GM19238 (cell line): ENCODE results near the gene ZFYVE21.

Experiments
- DNase-seq: peaks from one replicate; pipeline ENCODE4 v3.0.0; 2011; ENCODE audit warnings: low spot score; ENCODE audit not compliant: insufficient read length

The ZFYVE21 gene

DNA sequence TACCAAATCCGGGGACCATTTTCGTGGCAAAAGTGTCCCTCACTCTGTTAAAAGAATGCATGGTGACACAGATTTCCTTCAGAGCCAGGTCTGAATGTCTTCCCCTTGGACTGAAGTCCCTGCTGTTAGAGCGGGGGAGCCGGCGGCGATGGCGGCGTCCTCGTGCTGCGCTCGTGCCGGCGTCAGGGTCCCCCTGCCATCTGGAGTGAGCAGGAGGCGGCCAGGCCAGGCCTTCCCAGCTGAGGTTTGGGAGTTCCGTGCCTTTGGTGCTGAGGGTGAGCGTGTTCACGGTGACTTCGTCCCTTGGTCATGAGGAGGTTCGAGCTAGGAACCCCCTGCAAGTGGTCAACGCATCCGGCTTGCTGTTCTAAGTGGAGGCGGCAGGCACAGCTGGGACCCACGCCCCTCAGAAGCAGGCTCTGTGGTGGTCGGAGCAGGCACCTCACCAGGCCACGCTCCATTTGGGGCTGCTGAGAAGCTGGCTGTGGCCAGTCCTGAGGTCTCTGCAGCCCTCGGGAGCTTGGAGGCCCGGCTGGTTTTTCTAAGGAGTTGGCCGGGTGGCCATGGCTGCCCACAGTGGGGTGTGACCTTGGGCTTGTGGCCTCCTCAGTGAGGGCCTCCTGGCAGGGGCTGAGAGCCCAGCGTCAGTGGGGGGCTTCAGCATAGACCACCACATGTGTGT, 9.5 kb downstream of the ZFYVE21 start:
- DNase-seq, result no peak

DNA sequence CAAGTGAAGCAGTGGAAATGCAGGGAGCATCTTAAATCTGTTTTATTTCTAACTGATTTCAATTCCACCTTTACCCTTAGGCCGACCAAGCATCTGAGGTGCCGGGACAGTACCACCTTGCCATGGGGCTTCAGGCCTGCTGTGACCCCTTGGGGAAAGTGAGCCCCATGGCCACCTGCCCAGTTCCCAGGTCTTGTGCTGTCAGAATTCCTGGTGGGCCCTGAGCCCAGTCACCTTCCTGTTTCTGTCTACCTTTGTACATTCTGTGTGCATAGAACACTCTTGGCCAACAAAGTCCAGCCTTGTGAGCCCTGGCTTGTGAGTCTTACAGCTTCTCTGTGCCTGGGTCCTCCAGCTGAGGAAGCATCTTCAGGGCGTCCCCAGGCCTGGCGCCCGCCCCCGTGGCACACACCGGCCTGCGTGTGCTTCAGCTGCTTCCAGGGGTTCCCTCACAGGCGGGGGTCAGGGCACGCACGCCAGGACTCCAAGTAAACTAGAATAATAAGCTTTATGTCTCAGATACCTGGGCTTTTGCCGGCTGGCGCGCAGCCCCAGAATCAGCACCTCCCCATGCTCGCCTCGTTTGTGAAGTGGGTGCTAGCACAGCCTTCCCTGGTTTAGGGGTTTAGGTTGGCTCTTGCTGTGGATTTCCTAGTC, 10.3 kb downstream of the ZFYVE21 start:
- DNase-seq, result no peak

DNA sequence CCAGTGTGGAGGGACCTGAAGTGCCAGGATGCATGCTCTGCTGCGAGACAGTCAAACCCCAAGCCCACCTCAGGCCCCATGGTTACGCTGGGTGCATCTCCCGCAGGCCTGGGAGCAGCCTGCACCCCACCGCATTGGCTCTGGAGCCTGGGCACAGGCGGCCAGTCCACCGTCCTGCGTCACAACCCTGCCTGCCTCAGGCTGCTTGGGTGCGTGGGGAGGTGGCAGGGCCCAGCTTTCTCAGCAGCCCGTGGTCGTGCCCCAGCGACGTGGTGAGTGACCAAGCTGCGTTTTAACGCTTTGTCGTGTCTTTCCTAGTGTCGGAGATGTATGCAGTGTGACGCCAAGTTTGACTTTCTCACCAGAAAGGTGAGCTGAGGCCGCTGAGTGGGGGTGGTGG, 10.9 kb downstream of the ZFYVE21 start:
- no peak for DNase-seq

DNA sequence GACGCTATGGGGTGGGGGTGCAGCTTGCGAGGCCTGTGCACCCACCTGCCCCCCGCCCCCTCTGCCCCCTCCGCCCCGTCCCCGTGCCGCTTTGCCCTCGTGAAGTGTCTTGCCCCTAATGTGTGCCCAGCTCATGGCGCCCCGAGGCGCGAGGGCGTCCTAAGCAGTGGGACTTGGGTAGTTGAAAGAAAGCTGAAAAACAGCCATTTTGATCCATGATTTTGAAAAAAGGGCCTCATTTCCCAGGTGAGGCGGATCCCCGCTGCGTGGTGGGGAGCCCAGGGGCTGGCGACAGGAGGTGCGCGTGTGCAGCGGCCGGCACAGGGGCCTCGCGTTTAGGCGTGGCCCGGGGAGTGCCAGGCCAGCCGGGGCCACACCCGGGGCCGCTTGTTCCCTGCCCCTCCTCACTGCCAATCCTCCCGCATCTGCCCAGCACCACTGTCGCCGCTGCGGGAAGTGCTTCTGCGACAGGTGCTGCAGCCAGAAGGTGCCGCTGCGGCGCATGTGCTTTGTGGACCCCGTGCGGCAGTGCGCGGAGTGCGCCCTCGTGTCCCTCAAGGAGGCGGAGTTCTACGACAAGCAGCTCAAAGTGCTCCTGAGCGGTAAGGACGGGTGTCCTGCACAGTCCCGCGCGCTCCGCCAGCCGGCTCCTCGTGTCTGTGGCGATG, 11.8 kb downstream of the ZFYVE21 start:
- DNase-seq, result no peak

DNA sequence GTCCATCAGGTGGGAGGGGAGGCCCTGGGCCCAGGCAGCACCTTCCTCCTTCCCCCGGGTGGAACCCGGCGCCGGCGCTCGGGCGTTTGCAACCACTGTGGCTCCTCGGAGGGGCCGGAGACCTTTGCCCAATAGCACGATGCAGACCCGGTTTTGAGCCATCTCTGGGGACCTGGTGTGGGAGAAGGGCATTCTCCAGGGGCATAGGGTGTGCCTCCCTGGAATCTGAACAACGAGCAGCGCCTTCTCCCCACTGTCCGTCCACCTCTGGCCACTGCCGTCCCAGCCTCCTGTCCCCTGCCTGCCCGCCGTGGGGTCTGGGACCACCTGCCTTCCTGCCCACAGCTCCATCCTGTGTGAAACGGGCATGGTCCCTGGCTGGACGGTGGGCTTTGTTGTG, 12.5 kb downstream of the ZFYVE21 start:
- DNase-seq, result no peak

DNA sequence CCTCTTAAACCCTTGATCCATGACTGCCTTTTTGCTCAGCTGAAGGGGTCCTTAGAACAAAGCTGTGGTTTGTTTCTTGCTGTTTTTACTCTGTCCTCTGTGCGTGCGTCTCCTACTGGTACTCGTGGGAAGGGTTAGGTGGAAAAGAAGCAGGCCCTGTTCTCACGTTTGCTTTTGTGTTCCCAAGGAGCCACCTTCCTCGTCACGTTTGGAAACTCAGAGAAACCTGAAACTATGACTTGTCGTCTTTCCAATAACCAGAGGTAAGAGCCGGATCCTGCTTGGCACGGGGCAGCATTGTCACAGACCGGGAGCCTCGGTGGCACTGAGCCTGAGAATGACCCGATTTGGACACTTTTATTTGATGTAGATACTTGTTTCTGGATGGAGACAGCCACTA, 13.1 kb downstream of the ZFYVE21 start:
- DNase-seq, result no peak

DNA sequence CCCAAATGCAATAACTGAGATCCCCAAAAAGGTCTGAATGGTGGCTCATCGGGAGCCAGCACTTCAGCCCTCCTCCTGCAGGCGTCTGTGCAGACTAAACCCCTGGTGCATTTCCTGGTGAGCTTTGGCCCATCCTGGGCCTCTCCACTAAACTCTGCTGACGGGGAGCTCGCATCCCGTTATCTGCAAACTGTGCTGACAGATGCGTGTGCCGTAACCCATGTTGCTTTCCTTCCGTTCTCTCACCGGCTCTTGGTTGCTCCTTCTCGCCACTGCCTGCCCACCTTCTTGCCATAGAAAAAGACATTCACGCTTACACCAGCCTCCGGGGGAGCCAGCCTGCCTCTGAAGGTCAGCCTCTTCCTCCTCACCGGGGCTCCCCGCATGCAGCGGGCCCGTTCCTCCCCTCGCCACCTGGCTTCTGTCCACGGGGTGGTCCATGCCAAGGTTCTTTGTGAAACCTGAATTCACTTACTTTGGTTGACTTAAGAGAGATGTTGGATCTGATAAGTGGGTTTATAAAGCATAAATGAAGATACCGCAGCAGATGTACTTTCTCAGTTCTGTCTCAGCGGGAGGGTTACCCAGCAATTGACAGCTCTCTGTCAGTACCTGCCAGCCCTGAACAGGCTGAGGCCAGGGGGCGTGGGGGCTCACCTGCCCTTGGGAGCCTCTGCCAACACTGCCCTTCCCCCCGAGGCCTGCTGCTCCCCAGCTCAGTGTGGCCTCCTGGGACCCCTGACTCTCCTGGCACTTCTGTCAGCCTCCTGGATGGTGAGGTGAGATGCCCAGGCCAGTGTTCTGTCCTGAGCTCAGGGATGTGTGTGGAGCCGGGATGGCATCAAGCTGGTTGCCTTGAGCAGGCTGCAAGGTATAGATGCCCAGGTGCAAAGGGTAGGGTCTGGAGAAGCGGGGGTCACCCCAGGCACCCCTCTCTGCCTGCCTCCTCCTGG, 14.2 kb downstream of the ZFYVE21 start:
- DNase-seq, result no peak

DNA sequence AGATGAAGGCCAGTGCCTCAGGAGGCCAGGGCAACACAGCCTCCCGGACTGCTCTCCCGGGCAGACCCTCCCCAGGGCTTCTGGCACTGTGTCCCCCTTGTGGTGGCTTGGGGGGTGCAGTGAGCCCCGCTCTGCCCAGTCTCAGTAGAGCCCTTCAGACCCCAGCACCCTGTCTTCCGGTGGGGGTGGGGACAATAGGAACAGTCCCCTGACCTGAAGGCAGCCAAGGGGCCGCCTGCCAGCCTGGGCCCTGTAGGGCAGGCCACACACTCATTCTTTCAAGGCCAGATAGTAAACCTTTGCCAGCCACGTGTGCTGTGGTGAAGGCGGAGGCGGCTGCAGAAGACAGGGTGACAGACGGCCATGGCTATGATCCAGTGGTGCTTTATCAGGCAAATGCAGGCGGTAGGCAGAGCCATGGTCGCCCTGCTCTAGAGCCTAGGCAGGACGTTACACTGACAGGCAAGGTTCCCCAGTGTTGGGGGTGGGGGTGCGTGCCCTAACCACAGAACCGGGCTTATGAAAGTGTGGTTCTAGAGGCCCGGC, 15.0 kb downstream of the ZFYVE21 start:
- DNase-seq, result no peak

DNA sequence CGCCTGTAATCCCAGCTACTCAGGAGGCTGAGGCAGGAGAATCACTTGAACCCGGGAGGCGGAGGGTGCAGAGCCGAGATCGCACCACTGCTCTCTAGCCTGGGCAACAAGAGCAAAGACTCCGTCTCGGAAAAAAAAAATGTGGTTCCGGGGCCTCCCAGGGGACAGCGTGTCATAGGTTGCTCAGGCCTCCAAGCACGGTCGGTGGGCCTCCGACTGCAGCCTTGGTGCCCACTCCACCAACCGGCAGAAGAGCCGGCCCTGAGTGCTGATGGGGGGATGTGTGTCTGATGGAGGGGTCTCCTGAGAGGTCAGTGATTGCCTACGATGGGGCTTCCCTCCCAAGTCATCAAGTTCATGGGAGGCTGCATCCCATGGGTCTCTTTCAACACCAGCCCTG, 15.9 kb downstream of the ZFYVE21 start:
- DNase-seq, result no peak

DNA sequence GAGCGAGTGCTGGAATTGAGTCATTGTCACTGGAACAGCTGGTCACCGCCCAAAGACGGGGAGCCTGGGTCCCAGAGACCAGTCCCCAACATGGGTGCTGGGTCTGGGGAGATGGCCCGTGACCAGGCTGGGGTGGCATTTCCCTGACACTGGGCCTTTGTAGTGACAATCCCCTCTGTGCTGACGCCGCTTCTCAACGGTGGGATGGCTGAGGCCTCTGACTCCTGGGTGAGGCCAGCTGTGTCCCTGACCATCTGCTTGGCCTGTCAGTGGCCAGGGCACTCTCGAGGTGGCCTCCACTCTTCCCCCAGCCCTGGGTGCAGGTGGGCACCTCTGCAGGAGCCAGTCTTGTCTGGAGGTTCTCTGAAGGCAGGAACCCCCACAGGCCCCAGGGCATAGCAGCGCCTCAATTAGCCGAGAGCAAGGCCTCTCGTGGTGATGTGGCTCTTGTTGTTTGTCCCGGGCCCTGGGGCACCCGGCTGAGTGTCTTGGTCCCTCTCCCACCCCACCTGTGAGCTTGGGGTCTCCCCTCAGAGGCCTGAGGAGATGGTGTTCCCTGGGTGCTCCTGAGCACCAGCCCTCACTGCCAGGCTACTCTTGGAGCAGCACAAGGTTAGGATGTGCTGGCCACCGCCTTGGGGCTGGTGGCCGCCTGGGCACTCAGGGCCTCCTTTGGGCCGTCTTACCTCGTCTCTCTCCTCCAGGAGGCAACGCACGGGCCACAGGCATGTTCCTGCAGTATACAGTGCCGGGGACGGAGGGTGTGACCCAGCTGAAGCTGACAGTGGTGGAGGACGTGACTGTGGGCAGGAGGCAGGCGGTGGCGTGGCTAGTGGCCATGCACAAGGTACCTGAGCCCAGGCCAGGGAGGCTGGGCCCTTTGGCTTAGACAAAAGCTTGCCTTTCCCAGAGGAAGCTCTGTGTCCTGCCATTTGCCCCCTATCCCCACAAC, 16.6 kb downstream of the ZFYVE21 start:
- no peak for DNase-seq

DNA sequence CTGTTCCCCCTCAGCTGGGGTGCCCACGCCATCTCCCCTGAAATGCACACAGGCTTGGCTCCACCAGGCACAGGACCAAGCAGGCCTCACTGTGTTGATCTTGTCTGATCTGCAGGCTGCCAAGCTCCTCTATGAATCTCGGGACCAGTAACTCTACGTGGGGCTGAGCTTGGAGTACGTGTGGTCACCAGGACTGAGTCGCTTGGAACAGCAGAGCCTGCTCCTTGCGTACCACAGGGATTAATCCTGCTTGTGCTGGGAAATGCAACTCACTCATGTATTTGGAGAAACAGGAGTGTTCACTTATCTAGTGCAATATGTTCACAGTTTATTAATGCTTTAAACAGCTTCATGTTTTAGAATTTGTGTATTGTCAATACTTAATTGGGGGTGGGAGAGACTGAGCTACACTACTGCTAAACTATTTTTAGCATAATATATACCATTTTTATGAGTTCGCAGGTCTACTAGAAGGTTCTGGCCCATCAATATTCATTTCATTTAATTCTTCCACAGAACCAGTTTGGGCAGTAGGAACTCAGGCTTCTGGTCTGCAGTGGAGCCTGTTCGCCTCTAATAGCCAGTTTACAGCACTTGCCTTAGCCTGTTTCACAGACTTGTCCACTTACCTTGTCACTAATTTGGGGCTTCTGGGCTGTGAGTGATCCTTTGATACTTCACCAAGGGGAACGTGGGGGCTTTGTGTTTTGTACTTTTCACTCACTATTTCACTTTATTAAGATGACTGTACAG, 17.4 kb downstream of the ZFYVE21 start:
- no peak for DNase-seq

DNA sequence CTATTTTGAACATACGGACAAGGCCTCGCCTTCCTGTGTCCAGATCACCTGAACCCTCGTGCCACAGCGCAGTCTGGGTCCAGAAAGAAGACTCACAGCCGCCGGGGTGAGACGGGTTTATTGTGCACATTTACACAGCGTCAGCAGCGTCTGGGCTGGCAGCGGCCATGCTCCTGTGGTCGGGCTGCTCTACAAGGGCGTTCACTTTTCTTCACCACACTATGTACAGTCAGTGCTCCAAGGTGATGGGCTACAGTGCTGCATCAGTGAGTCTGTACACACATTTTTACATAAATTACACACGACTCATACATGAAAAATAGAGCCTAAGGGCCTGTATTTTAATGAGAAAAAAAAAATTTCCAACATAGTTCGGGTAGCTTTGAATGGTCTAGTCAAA, 18.0 kb downstream of the ZFYVE21 start:
- DNase-seq, result no peak

DNA sequence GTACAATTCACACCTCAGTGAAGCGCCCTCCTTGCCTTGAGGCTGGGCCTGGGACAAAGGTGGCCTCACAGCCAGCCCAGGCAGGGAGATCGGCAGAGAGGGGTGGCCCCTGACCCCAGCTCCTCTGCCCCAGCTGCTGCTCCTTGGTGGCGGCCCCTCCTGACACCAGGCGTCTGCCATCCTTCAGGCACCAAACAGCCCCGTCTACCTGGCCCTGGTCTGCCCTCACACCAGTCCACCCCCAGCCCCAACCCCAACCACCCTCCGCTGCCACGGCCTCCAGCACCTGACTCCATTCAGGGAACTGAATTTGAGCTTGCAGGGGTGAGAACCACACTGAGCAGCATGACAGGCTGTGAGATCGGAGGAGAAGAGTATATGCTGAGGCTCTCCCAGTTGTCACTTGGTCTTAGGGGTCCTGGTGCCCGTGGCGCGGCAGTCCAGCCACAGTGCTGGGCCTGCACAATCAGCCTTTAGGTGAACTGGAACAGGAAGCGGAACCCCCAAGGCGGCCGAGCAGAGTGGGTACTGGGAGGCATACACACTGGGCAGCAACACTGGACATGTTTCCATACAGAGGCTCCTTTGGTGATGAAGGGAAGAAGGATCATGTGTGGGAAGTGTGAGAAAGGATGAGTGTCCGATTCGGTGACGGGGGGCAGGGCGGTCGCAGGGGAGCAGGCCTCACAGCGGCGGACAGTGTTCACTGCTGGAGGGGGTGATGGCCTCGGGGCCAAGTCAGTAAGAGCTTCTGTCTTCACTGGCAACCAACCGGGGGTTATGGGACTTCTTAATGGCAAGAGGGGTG, 18.7 kb downstream of the ZFYVE21 start:
- DNase-seq, result no peak

DNA sequence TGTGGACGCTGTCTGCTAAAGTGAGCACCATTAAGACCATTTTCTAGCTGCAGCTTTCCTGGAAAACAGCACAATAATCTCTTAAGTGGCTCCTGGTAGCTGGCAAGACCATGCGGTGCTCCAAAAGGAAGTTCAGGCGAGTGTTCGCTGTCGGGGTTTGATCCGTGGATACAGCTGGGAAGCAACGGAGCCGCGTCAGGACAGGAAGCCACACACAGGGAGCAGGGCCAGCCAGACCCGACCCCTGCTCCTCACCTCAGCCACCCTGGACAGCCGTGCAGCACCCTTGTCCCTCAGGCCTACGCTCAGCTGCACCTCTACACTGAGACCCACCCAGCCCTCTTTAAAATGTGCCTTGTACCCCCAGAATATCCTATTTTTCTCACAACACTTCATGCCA, 19.4 kb downstream of the ZFYVE21 start:
- no peak for DNase-seq

DNA sequence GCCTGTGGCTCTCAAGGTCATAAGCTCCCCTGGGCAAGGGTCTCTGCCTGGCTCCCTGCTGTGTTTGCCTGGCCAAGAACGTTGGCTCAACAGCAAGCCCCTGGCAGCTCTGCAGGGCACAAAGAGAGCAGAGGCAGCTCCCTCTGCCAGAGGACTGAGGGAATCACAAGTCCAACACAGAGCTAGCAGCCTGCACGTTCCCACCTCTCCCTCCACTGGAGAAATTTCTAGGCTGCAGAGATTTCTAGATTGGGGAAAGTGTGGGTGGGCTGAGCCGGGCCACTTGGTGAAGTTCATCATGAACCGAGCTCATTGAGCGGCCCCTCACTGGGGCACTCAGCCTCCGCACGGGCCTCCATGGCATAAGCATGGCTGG, 19.8 kb downstream of the ZFYVE21 start:
- no peak for DNase-seq

DNA sequence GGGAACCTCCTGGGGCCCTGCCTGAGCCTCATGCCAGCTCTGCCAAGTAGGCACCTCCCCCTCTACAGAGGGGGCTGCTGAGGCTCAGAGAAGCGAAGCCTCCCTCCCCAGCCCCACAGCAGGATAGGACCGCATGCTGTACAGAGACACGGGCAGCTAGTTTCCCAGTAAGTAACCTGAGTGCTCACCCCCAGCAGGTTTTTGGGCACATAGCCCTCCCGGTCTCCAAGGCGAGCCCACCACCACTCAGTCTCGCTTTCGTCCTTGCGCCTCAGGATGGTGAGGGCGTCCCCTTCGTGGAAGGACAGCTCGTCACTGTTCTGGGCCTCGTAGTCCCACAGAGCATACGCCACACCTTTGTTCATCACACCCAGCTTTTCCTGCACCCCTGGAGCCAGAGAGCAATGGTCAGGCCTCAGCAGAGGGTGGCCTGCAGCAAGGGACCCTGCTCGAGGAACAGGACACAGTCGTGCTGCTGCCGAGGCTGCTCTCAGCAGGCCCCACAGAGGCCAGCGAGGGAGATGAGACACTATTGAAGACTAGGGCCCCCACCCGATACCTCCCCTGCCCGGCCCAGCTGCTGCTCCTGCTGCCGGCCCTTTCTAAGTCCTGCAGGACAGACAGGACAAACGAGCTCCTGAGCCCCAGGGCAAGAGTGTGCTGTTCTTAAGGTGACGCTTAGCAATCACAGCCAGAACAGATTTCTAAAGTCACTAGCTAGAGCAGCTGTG, 20.4 kb downstream of the ZFYVE21 start:
- DNase-seq, result no peak

DNA sequence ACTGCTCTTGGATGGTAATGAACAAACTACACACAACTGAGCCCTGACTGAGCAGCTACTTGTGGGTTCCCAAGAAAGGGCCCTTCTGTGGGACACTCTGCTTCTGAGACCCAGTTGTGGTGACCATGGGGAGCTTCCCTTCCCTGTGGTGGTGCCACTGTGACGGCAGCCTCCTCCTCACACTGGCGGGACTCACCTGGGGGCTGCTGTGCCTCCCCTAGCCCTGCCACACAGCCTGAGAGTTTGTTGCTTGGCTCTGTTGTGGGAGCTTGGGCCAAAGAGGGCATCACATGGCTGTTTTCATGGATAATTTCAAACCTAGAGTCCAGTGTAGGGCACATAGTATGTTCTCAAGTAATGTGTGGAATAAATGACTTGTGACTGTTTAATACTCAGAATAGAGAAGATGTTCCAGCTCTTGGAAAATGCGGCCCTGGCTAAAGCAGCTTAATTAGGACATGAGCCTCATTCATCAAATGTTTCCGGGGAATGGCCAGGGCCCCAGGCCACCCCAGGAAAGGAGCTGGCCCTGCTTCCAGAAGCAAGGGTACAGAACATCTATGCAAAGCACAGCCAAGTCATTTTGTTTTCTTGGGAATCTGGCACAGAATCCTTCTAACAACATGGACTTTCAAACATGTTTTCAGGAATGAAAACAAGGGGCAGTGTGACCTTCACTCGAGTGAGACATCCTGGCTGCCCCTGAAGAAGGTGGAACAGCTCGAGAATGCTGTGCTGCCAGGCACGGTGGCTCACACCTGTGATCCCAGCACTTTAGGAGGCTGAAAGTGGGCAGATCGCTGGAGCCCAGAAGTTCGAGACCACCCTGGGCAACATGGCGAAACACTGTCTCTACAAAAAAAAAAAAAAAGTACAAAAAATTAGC, 21.2 kb downstream of the ZFYVE21 start:
- no peak for DNase-seq
